Colonic mucosa (tissue), 4 donors: ENCODE results near the gene NALCN. TPM values are rescaled to one million over a fixed set of nuclear protein-coding genes. Genes with fewer than 3 reads are reported as not detected.

ENCODE experiments used
- DNase-seq: peaks from one replicate; pipeline ENCODE4 v3.0.0-alpha.2; 2020
- H3K27ac ChIP-seq: fragments of 200-600 bp; one replicate; pipeline ENCODE4 v1.8.0; 2021
- H3K27me3 ChIP-seq: fragments of 200-600 bp; one replicate; pipeline ENCODE4 v1.8.0; 2021
- H3K36me3 ChIP-seq: fragments of 200-600 bp; one replicate; pipeline ENCODE4 v1.8.0; 2021
- H3K4me1 ChIP-seq: fragments of 200-600 bp; one replicate; pipeline ENCODE4 v1.8.0; 2021; ENCODE audit warnings: mild to moderate bottlenecking
- H3K4me3 ChIP-seq: fragments of 200-600 bp; one replicate; pipeline ENCODE4 v1.8.0; 2021
- H3K9ac ChIP-seq, 2 donors: one replicate each; pipeline ENCODE4 v1.7.0; 2013; ENCODE audit warnings: control low read depth in 2 of 2, low read depth in 2 of 2, low read length in 2 of 2
- H3K9me3 ChIP-seq: fragments of 200-600 bp; one replicate; pipeline ENCODE4 v1.8.0; 2021
- intact Hi-C: fragments of 100-400 bp; cut with DNase I; formaldehyde crosslinking; loops from one replicate; pipeline ENCODE4 v1.14.1; 2022
- total RNA-seq, 2 donors: library from RNA; stranded (reverse); fragmentation: NEBNext Ultra II Directional in 1 of 2; extraction: Animal tissue kit (Norgen Biotek cat#: 25700) in 1 of 2; gene quantifications; one replicate each; pipeline ENCODE4 v1.2.1, GENCODE V29; 2021
- TF ChIP-seq, protein P1 (sequence below): fragments of 200-600 bp; IDR thresholded peaks from one replicate; pipeline ENCODE4 v1.8.0; 2022; ENCODE audit warnings: antibody characterized with exemption, mild to moderate bottlenecking
- donor health status: healthy.
- donor health status: DM: no; HTN: no; CAD: no.
- donor health status: DM: no; HTN: no; CAD: no.

Gene NALCN
- total RNA-seq, 2 donors from 2014 or later, result 0.22 to 0.27 TPM

DNA sequence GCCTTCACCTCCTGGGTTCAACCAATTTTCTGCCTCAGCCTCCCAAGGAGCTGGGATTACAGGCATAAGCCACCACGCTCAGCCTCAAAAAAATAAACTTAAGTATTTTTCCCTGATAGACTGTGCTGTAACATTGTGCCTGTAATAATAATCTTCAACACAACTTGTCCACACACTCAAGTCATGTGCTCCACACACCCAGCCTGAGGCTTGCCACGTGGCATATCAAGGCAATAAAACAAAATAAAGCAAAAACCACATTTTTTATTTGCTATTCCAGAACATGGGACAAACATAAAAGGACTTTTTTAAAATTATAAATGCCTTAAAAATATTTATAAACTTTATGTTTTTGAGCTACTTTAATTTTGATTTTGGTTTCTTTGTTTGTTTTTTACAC lies 115.8 kb downstream of the NALCN start:
- Histone ChIP-seq H3K4me3 (no peak overlapping the region), H3K36me3 (no peaks in the 10 kb centered on the region), H3K4me1 (no peaks in the 10 kb centered on the region), H3K9ac (no peak overlapping the region), H3K27ac (no peak overlapping the region), H3K9me3 (no peaks in the 10 kb centered on the region), H3K27me3 (no peaks in the 10 kb centered on the region)
- intact Hi-C loops, result no loop called here
- TF ChIP-seq, protein P1, sequence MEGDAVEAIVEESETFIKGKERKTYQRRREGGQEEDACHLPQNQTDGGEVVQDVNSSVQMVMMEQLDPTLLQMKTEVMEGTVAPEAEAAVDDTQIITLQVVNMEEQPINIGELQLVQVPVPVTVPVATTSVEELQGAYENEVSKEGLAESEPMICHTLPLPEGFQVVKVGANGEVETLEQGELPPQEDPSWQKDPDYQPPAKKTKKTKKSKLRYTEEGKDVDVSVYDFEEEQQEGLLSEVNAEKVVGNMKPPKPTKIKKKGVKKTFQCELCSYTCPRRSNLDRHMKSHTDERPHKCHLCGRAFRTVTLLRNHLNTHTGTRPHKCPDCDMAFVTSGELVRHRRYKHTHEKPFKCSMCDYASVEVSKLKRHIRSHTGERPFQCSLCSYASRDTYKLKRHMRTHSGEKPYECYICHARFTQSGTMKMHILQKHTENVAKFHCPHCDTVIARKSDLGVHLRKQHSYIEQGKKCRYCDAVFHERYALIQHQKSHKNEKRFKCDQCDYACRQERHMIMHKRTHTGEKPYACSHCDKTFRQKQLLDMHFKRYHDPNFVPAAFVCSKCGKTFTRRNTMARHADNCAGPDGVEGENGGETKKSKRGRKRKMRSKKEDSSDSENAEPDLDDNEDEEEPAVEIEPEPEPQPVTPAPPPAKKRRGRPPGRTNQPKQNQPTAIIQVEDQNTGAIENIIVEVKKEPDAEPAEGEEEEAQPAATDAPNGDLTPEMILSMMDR, result no peak
- no peak for DNase-seq

DNA sequence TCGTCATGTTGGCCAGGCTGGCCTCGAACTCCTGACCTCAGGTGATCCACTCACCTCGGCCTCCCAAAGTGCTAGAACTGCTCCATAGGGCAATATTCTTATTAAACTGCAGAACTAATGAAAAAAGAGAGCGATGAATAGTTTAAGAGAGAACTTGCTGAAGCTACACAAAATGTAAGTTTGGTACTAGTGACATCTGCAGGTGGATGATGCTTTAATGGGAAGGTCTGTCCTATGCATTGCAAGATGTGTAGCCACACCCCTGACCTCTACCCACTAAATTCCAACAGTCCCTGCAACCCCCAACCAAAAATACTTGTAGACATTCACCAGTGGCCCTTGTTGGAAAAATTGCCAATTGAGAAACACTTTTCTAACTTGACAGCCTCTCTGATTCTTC lies 117.8 kb downstream of the NALCN start:
- Histone ChIP-seq H3K9ac (no peak overlapping the region), H3K9me3 (no peaks in the 10 kb centered on the region), H3K27ac (no peak overlapping the region), H3K4me3 (no peak overlapping the region), H3K27me3 (no peaks in the 10 kb centered on the region), H3K4me1 (no peaks in the 10 kb centered on the region), H3K36me3 (no peaks in the 10 kb centered on the region)
- TF ChIP-seq, protein P1, result no peak
- DNase-seq, result no peak
- intact Hi-C loops, result no loop called here

DNA sequence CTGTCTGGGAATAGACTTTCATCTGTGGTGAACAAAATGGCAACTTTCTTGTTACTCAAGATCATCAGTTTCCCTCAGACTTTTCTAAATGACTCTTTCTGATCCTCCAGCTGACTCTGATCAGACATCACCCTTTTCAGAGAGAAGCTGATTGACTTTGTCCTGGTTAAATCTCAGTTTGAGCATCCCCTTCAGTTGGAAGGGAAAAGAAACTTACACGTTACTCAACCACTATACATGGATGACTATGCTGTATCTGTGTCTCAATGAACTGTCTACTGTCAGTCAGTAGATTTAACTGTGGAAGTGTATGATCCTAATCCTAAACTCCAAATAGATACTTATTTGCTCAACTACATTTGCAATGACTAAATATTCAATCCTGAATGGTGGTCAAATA lies 118.5 kb downstream of the NALCN start:
- Histone ChIP-seq H3K36me3 (no peaks in the 10 kb centered on the region), H3K4me3 (no peak overlapping the region), H3K27ac (no peak overlapping the region), H3K9ac (no peak overlapping the region), H3K9me3 (no peaks in the 10 kb centered on the region), H3K27me3 (no peaks in the 10 kb centered on the region), H3K4me1 (no peaks in the 10 kb centered on the region)
- intact Hi-C loops, result no loop called here
- TF ChIP-seq, protein P1, result no peak
- DNase-seq, result no peak

DNA sequence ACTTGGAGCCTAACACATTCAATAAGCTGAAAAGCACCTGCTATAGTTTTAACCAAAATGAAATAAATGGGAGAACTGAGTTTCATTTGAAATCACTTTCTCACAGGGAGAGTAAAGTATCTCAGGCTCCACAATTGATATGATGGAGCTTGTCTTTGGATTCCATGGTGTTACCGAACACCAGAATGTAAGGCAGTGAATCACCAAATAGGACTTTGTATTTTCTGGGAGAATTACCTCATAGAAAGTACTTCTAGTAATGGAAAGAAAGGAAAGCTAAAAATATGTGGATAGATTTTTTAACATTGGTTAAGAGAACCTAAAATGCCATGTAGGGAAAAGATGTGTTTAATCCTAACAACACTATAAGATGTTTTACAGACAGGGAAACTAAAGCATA lies 123.6 kb downstream of the NALCN start:
- H3K9me3 ChIP-seq, result no peaks in the 10 kb centered on the region
- H3K27me3 ChIP-seq, result no peaks in the 10 kb centered on the region
- TF ChIP-seq, protein P1, result no peak
- intact Hi-C loops, result no loop called here
- no peak overlapping the region for H3K9ac ChIP-seq
- no peaks in the 10 kb centered on the region for H3K4me1 ChIP-seq
- no peak for DNase-seq
- H3K36me3 ChIP-seq, result no peaks in the 10 kb centered on the region
- H3K27ac ChIP-seq, result no peak overlapping the region
- no peak overlapping the region for H3K4me3 ChIP-seq

DNA sequence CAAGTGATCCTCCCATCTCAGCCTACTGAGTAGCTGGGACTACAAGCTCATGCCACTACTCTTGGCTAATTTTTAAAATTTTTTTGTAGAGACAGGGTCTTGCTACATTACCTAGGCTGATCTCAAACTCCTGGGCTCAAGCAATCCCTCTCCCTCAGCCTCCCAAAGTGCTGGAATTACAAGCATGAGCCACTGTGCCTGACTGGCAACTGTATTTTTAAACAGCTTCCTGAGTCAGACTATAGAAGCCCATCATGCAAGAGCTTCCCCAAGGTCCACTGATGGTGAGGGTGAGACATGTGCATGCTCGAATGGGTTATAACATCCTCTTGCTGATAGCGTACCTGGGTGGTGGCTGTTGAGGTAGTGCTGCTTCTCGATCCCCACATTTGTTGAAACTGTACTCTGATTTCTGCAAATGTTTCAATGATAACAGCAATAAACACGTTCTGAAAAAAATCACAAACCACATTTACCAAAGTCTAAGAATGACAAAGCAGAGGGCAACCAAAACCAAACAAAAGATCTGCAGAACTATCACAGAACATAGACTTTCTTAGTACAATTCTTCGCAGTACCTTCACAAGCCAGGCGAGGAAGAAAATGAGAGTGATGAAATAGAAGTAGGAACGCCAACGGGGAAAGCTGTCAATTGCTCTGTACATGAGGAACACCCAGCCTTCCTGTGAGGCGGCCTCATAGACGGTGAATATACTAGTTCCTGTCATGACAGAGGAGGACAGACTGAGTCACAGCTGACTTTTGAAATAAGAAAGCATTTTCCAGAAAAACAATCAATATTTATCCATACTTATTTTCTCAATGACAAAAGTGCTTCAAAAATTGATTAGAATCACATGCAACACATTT lies 124.4 kb downstream of the NALCN start:
- Histone ChIP-seq H3K27me3 (no peaks in the 10 kb centered on the region), H3K9me3 (no peaks in the 10 kb centered on the region), H3K27ac (no peak overlapping the region), H3K9ac (no peak overlapping the region), H3K4me1 (no peaks in the 10 kb centered on the region), H3K36me3 (no peaks in the 10 kb centered on the region), H3K4me3 (no peak overlapping the region)
- no peak for DNase-seq
- TF ChIP-seq, protein P1, result no peak
- intact Hi-C loops, result no loop called here
